ENCODE results near the gene LGALS14. TPM values are rescaled to one million over a fixed set of nuclear protein-coding genes. Genes with fewer than 3 reads are reported as not detected.
"Not testable (repeated sequence)": the region's sequence is repeated elsewhere in the genome, so short reads cannot be mapped to it uniquely, and the experiment has no call there.

LGALS14 gene
- total and polyA plus RNA-seq, 2 donors, result 0.14 to 2.0 TPM

DNA sequence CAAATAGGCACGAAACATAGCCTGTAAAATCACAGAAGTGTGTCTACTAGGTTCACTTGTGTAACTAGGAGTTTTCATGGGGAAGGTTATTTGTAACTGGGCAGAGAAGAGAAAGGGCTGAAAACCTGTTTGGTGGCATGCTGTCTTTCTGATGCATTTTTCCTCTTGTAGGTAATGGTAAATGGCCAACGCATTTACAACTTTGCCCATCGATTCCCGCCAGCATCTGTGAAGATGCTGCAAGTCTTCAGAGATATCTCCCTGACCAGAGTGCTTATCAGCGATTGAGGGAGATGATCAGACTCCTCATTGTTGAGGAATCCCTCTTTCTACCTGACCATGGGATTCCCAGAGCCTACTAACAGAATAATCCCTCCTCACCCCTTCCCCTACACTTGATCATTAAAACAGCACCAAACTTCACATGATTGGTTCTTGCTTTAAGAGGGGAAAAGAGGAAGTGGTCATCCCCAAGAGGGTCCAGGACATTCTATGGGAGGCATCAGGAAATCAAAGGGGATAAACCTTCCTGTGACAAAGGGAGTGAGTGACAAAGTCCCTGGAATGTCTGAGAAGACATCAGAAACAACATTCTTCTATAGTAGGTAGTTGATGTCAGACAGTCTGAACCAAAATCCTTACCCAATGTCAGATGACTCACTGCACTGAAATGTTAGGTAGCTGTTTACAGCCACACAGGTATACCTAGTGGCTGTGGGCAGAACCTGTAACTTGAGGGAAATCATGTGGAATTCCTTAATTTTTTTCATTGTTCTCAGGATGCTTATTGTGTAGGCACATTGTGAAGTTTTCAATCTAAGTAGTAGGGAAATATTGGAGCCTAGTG is 5.0 kb downstream of the LGALS14 start:
- DNase-seq (ENCODE audit: low read depth in 6 of 9, low spot score in 9 of 9), result no peak
- H3K4me1 ChIP-seq (ENCODE audit: control insufficient read depth in 2 of 2, insufficient read depth in 2 of 2, low read length in 2 of 2), result no peaks in the 10 kb centered on the region
- no peak overlapping the region for H3K4me3 ChIP-seq (ENCODE audit: low read length in 2 of 2)
- H3K9me3 ChIP-seq (ENCODE audit: control insufficient read depth in 2 of 2, insufficient read depth in 1 of 2, low read length in 1 of 2), result no peaks in the 10 kb centered on the region
- no peaks in the 10 kb centered on the region for H3K36me3 ChIP-seq (ENCODE audit: control insufficient read depth in 2 of 2, insufficient read depth in 2 of 2, low read length in 1 of 2)
- H3K27me3 ChIP-seq (ENCODE audit: control insufficient read depth in 2 of 2, insufficient read depth in 1 of 2, low read length in 1 of 2), result no peaks in the 10 kb centered on the region
- 94% methylated on average over 5 of the region's 5 CpGs for WGBS
- H3K27ac ChIP-seq (ENCODE audit: low read depth in 1 of 2, low read length in 1 of 2), result no peak overlapping the region

DNA sequence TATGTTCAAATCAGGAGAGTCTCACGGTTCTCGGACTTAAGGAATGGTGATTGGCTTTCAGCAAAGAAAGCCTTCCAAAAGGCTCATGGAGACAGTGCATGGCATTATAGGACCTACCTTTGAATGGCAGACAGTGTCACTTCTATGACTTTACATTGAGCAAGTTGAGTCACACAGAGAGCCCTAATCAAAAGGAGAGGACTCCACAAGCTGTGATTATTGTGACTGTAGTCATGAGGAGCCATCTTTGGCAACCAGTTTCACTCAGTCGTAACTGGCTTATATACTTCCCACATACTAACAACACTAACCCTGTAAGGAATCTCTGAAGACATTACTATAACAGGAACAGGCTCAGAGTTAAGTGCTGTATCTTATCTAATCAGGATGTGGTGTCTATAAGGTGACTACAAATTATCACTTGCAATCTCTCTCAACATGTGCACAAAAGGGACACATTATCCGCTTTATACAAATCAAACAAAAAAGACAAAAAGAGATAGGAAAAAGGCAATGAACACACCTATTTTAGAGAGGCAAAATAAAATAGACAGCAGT is 6.1 kb downstream of the LGALS14 start:
- H3K27me3 ChIP-seq (ENCODE audit: control insufficient read depth in 2 of 2, insufficient read depth in 1 of 2, low read length in 1 of 2), result no peaks in the 10 kb centered on the region
- no peaks in the 10 kb centered on the region for H3K36me3 ChIP-seq (ENCODE audit: control insufficient read depth in 2 of 2, insufficient read depth in 2 of 2, low read length in 1 of 2)
- DNase-seq (ENCODE audit: low read depth in 6 of 9, low spot score in 9 of 9), result no peak
- no peak overlapping the region for H3K27ac ChIP-seq (ENCODE audit: low read depth in 1 of 2, low read length in 1 of 2)
- WGBS, result 93% methylated on average over 4 of the region's 4 CpGs
- no peaks in the 10 kb centered on the region for H3K9me3 ChIP-seq (ENCODE audit: control insufficient read depth in 2 of 2, insufficient read depth in 1 of 2, low read length in 1 of 2)
- H3K4me3 ChIP-seq (ENCODE audit: low read length in 2 of 2), result no peak overlapping the region
- no peaks in the 10 kb centered on the region for H3K4me1 ChIP-seq (ENCODE audit: control insufficient read depth in 2 of 2, insufficient read depth in 2 of 2, low read length in 2 of 2)

DNA sequence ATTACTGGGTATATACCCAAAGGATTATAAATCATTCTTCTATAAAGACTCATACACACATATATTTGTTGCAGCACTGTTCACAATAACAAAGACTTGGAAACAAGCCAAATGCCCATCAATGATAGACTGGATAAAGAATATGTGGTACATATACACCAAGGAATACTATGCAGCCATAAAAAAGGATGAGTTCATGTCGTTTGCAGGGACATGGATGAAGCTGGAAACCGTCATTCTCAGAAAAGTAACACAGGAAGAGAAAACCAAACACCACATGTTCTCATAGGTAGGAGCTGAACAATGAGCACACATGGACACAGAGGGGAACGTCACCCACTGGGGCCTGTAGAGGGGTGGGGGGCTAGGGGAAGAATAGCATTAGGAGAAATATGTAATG is 15.9 kb downstream of the LGALS14 start:
- 71% methylated on average over 3 of the region's 3 CpGs for WGBS
- H3K9me3 ChIP-seq (ENCODE audit: control insufficient read depth in 2 of 2, insufficient read depth in 1 of 2, low read length in 1 of 2); H3K27ac ChIP-seq (ENCODE audit: low read depth in 1 of 2, low read length in 1 of 2); DNase-seq (ENCODE audit: low read depth in 6 of 9, low spot score in 9 of 9); H3K4me3 ChIP-seq (ENCODE audit: low read length in 2 of 2); H3K27me3 ChIP-seq (ENCODE audit: control insufficient read depth in 2 of 2, insufficient read depth in 1 of 2, low read length in 1 of 2); H3K4me1 ChIP-seq (ENCODE audit: control insufficient read depth in 2 of 2, insufficient read depth in 2 of 2, low read length in 2 of 2); H3K36me3 ChIP-seq (ENCODE audit: control insufficient read depth in 2 of 2, insufficient read depth in 2 of 2, low read length in 1 of 2): not testable (repeated sequence)

DNA sequence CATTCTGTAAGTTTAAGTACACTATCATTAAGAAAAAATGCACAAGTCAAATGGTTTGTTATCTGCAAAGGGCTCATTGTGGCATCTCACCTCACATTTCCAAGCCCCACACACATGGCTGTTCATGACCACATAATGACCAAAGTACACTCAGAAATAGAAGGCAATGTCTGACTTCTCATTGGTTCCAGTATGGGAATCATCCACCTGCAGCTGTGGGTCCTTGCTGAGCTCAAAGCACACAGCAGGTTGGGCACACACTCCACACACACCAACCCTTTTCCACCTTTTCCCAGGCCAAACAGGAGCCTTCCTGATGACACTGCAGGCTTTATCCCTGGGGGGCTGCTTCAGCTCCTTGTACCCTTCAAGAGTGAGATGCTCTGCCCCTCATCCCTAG is 21.7 kb downstream of the LGALS14 start:
- Histone ChIP-seq H3K9me3 (ENCODE audit: control insufficient read depth in 2 of 2, insufficient read depth in 1 of 2, low read length in 1 of 2) (no peaks in the 10 kb centered on the region), H3K27ac (ENCODE audit: low read depth in 1 of 2, low read length in 1 of 2) (no peak overlapping the region)
- no peak for DNase-seq (ENCODE audit: low read depth in 6 of 9, low spot score in 9 of 9)

DNA sequence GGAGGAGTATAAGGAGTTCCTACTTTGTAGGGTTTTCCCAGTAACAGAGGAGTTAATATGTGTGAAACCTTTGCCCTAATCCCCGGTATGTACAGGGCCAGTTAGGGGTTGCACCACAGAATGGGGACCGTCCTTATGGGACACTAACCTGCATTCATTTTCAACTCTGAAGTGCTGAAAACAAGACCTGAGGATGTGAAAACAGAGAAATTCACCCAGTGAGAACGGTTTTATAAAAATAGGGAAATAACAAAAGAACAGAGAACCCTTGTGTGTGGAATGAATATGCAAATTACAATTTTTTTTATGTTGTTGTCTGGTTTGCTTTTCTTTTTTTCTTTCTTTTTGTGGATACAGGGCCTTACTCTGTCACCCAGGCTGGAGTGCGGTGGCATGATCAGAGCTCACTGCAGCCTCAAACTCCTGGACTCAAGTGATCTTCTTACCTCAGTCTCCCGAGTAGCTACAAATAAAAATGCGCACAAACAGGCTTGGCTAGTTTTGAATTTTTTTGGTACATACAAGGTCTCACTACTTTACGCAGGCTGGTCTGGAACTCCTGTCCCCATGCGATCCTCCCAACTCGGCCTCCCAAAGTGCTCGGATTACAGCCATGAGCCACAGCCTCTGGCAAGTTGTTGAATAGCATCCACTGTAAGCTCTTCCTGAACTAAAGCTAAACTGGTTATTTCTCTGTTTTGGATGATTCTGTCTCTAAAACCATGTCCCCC is 23.0 kb downstream of the LGALS14 start:
- no peaks in the 10 kb centered on the region for H3K9me3 ChIP-seq (ENCODE audit: control insufficient read depth in 2 of 2, insufficient read depth in 1 of 2, low read length in 1 of 2)
- no peak overlapping the region for H3K27ac ChIP-seq (ENCODE audit: low read depth in 1 of 2, low read length in 1 of 2)
- peaks cover 0 to 2% of the 10 kb centered on the region in 2 donors for H3K27me3 ChIP-seq (ENCODE audit: control insufficient read depth in 2 of 2, insufficient read depth in 1 of 2, low read length in 1 of 2)
- DNase-seq (ENCODE audit: low read depth in 6 of 9, low spot score in 9 of 9), result no peak
- no peaks in the 10 kb centered on the region for H3K4me1 ChIP-seq (ENCODE audit: control insufficient read depth in 2 of 2, insufficient read depth in 2 of 2, low read length in 2 of 2)
- no peaks in the 10 kb centered on the region for H3K36me3 ChIP-seq (ENCODE audit: control insufficient read depth in 2 of 2, insufficient read depth in 2 of 2, low read length in 1 of 2)
- 82% methylated on average over 10 of the region's 10 CpGs for WGBS
- H3K4me3 ChIP-seq (ENCODE audit: low read length in 2 of 2), result no peak overlapping the region

More for the DNA sequence above, 21.7 kb downstream of the LGALS14 start:
- no peaks in the 10 kb centered on the region for H3K36me3 ChIP-seq (ENCODE audit: control insufficient read depth in 2 of 2, insufficient read depth in 2 of 2, low read length in 1 of 2)
- H3K4me3 ChIP-seq (ENCODE audit: low read length in 2 of 2), result no peak overlapping the region
- no peaks in the 10 kb centered on the region for H3K4me1 ChIP-seq (ENCODE audit: control insufficient read depth in 2 of 2, insufficient read depth in 2 of 2, low read length in 2 of 2)
- peaks cover 0 to 2% of the 10 kb centered on the region in 2 donors for H3K27me3 ChIP-seq (ENCODE audit: control insufficient read depth in 2 of 2, insufficient read depth in 1 of 2, low read length in 1 of 2)

DNA sequence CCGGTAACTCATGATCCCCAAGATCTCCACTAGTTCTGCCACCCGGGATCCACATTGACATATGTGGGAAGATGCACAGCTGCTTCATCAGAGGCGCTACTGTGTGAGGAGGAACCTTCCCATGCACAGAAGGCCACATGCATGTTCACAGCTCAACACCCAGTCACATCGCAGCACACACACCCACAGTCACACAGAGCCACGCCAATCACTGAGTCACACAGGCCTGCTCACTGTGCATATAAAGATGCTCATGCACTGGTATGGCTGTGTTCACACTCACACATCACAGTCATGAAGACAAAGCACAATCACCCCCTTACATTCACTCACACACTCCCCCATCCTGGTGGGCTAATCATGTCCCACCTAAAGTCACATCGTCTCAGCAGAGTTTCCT is 23.8 kb downstream of the LGALS14 start:
- H3K9me3 ChIP-seq (ENCODE audit: control insufficient read depth in 2 of 2, insufficient read depth in 1 of 2, low read length in 1 of 2), result no peaks in the 10 kb centered on the region
- WGBS, result 93% methylated on average over 6 of the region's 6 CpGs
- no peak overlapping the region for H3K4me3 ChIP-seq (ENCODE audit: low read length in 2 of 2)
- no peaks in the 10 kb centered on the region for H3K36me3 ChIP-seq (ENCODE audit: control insufficient read depth in 2 of 2, insufficient read depth in 2 of 2, low read length in 1 of 2)
- H3K27me3 ChIP-seq (ENCODE audit: control insufficient read depth in 2 of 2, insufficient read depth in 1 of 2, low read length in 1 of 2), result peaks cover 0 to 2% of the 10 kb centered on the region in 2 donors
- H3K4me1 ChIP-seq (ENCODE audit: control insufficient read depth in 2 of 2, insufficient read depth in 2 of 2, low read length in 2 of 2), result no peaks in the 10 kb centered on the region
- H3K27ac ChIP-seq (ENCODE audit: low read depth in 1 of 2, low read length in 1 of 2), result no peak overlapping the region
- no peak for DNase-seq (ENCODE audit: low read depth in 6 of 9, low spot score in 9 of 9)

DNA sequence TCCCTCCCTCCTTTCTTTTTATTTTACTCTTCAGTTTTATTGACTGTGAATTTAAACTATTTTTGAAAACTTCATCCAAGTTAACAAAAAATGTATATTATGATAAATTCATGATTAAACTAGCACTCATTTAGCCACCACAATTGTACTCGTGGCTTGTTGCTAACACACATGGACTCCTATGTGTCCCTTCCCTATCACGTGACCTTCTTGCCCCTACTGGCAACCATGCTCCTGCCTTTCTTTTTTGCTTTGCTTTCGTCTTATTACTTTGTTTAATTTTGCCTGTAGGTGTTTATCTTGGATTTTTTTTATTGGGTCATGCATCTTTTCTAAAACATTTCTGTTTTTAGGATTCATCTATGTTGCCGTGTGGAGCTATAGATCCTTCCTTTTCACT is 25.3 kb downstream of the LGALS14 start:
- H3K36me3 ChIP-seq (ENCODE audit: control insufficient read depth in 2 of 2, insufficient read depth in 2 of 2, low read length in 1 of 2), result no peaks in the 10 kb centered on the region
- DNase-seq (ENCODE audit: low read depth in 6 of 9, low spot score in 9 of 9), result no peak
- no peak overlapping the region for H3K4me3 ChIP-seq (ENCODE audit: low read length in 2 of 2)
- H3K4me1 ChIP-seq (ENCODE audit: control insufficient read depth in 2 of 2, insufficient read depth in 2 of 2, low read length in 2 of 2), result no peaks in the 10 kb centered on the region
- no peak overlapping the region for H3K27ac ChIP-seq (ENCODE audit: low read depth in 1 of 2, low read length in 1 of 2)
- peaks cover 0 to 2% of the 10 kb centered on the region in 2 donors for H3K27me3 ChIP-seq (ENCODE audit: control insufficient read depth in 2 of 2, insufficient read depth in 1 of 2, low read length in 1 of 2)
- H3K9me3 ChIP-seq (ENCODE audit: control insufficient read depth in 2 of 2, insufficient read depth in 1 of 2, low read length in 1 of 2), result no peaks in the 10 kb centered on the region
- 66% methylated on average over 4 of the region's 4 CpGs for WGBS

DNA sequence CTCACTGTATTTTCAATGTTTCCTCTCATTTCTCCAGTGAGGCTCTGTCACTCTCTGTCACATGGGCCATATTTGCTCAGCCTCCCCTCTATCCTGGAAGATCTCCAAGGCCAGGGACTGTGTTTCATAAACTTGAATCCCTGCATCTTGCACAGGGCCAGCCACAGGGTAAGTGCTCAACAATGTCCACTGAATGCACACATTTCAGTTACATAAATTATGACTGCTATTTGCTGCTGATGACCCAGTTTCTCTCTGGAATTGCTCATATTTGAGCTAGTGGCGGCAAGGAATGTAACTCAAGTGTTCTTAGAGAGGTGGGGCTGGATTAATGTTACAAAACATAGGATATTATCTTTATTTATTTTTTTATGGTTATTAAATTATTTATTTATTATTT is 27.4 kb downstream of the LGALS14 start:
- H3K9me3 ChIP-seq (ENCODE audit: control insufficient read depth in 2 of 2, insufficient read depth in 1 of 2, low read length in 1 of 2), result no peaks in the 10 kb centered on the region
- WGBS, result 95% methylated on average over 1 of the region's 1 CpG

DNA sequence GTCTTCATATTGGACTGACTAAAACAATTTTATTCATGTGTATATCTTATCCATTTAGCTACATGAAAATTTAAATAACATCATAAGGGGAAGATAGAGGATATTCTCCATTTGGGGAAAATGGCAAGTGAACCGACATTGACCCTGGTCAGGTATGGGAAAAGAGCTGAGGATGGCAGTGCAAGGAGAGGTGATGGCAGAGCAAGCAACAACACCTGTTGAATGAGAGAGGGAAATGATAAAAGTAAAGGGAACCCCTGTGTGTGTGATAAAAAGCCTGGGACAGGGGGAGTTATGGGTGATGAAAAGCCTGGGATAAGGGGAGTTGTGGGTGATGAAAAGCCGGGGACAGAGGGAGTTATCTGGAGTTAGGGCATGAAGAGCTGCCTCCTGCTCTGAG is 29.6 kb downstream of the LGALS14 start:
- Histone ChIP-seq H3K27ac (ENCODE audit: low read depth in 1 of 2, low read length in 1 of 2) (no peak overlapping the region), H3K4me3 (ENCODE audit: low read length in 2 of 2) (no peak overlapping the region), H3K27me3 (ENCODE audit: control insufficient read depth in 2 of 2, insufficient read depth in 1 of 2, low read length in 1 of 2) (peaks cover 2% of the 10 kb centered on the region in 2 donors), H3K4me1 (ENCODE audit: control insufficient read depth in 2 of 2, insufficient read depth in 2 of 2, low read length in 2 of 2) (no peaks in the 10 kb centered on the region), H3K9me3 (ENCODE audit: control insufficient read depth in 2 of 2, insufficient read depth in 1 of 2, low read length in 1 of 2) (no peaks in the 10 kb centered on the region), H3K36me3 (ENCODE audit: control insufficient read depth in 2 of 2, insufficient read depth in 2 of 2, low read length in 1 of 2) (no peaks in the 10 kb centered on the region)
- DNase-seq (ENCODE audit: low read depth in 6 of 9, low spot score in 9 of 9), result no peak
- 94% methylated on average over 2 of the region's 2 CpGs for WGBS

More for the DNA sequence above, 27.4 kb downstream of the LGALS14 start:
- no peak for DNase-seq (ENCODE audit: low read depth in 6 of 9, low spot score in 9 of 9)
- Histone ChIP-seq H3K27me3 (ENCODE audit: control insufficient read depth in 2 of 2, insufficient read depth in 1 of 2, low read length in 1 of 2) (peaks cover 0 to 2% of the 10 kb centered on the region in 2 donors), H3K4me3 (ENCODE audit: low read length in 2 of 2) (no peak overlapping the region), H3K27ac (ENCODE audit: low read depth in 1 of 2, low read length in 1 of 2) (no peak overlapping the region), H3K36me3 (ENCODE audit: control insufficient read depth in 2 of 2, insufficient read depth in 2 of 2, low read length in 1 of 2) (no peaks in the 10 kb centered on the region), H3K4me1 (ENCODE audit: control insufficient read depth in 2 of 2, insufficient read depth in 2 of 2, low read length in 2 of 2) (no peaks in the 10 kb centered on the region)
